HG03354 (cell line): ENCODE results near the gene CBFA2T3.

Experiments used
- ATAC-seq: cut with Tn5 transposase; IDR thresholded peaks from one replicate; pipeline ENCODE4 v1.9.1; 2021; ENCODE audit warnings: mild to moderate bottlenecking; ENCODE audit not compliant: unreplicated experiment, poor library complexity, severe bottlenecking

The CBFA2T3 gene

DNA sequence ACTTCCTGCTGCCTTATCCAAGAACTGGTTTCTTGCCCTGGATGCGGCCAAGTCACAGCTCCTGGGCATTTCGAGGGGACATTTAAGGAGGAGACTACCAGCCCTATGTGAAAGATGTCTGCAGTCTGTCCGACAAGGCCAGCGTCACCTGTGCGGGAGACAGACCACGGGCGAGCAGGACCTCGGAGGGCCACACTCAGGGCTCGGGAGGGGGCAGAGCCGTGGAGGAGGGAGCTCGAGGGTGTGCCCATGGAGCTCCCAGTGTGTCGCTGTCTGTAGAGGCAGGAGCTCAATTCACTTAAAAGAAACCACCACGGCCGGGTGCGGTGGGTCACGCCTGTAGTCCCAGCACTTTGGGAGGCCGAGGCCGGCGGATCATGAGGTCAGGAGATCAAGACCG, 33.3 kb downstream of the CBFA2T3 start:
- no peak for ATAC-seq

DNA sequence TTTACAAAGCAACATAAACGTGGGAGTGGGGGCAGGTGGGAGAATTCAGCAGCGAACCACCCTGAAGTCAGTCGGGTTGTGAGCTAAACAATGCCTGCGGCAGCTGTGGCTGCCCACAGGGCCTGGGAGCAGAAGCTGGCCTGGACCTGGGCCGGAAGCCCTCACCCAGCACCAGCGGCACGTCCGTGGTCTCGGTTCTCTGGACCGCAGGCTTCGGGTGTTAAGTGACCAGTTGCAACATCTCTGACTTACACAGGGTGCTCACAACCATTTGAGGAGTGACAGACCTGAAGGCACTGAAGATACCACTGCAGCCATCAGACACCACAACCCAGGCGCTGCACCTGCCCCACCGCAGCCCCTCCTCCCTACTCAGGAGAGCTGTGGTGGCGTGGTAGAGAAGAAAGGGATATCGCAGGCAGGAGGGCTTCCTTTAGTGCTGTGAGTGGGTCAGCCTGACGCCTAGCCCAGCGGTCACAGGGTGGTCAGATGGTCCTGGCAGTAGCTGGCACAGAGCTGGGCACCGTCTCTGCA, 33.8 kb downstream of the CBFA2T3 start:
- ATAC-seq, result no peak

DNA sequence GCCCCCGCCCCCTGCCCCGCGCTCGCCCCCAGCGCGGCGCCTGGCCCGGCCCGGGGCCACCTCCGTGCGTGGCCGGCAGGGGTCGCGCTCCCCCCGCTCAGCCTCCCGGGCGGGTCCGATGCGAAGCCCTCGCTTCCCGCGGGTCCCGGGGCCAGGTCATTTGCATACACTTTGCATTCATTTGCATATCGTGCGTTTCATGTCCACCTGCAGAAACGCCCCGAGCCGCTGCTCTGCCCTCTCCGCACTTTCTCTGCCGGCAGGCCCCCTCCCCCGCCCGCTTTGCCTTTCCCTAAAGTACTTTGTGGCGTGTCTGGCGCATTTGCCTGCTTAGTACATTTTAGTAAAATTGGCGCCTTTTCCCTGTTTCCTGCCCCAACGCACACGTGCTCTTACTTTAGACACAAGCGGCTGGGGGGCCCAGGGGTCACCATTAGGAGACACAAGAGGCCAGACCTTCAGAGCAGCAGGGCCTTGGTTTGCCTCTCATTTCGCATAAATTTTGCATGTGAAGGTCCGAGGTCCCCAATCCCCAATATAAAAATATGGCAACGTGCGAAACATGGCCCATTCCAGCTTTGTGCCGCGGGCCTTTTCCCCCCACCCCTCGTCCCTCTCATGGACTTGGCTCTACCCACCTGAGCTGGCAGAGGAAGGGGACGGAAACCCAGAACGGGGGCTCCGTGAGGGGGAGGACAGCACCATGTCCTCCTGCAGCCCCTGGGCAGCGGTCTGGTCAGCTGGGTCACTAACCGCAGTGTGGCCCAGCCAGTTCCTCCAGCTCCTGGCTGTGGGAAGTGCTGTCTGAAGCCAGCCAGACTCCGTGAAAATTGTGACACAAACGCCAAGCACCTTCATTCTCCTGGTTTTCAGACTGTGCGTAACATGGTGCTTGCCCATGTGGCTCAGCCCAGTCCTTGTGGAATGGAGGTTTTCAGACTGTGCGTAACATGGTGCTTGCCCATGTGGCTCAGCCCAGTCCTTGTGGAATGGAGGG, 34.8 kb downstream of the CBFA2T3 start:
- ATAC-seq, result no peak

DNA sequence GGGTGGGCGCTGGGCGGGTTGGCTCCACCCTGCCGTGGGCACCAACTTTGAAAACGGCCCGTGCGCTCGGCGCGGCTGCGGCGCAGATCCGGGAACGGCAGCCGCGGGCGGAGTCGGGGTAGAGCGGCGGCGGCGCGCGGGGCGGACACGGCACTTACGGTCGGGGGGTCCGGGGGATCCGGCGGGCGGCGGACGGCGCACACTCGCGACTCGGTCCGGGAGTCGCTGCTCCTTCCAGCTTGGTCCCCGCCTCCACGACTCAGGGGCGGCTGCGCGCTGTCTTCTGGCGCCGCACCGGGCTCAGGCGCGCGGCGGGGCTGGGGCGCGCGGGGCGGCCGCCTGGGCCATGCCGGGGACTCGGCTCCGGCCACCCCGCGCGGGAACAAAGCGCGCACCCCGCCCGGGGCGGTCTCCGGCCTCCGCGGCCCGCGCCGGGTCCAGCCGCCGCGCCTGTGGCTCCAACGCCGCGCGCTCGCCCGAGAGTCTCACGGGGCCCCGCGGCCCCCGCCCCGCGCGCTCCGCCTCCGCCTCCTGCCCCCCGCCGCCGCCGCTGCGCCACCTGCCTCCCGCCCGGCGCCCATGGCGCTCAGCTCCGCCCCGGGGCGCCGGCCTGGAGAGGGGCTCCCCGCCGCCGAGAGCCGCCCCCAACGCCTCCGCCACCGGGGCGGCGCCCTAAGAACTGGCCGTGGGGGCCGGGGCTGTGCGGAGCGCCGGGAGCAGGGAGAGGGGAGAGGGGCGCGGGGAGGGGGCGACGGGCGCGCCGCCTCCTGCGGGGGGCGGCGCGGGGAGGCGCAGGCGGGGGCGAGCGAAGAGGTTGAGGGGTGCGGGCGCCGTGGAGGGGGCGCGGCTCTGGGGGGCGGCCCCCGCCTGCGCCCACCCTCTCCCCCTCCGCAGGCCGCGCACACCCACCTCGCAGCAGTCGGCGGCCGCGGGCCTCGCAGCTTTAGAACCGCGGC, 35.9 kb downstream of the CBFA2T3 start:
- no peak for ATAC-seq

DNA sequence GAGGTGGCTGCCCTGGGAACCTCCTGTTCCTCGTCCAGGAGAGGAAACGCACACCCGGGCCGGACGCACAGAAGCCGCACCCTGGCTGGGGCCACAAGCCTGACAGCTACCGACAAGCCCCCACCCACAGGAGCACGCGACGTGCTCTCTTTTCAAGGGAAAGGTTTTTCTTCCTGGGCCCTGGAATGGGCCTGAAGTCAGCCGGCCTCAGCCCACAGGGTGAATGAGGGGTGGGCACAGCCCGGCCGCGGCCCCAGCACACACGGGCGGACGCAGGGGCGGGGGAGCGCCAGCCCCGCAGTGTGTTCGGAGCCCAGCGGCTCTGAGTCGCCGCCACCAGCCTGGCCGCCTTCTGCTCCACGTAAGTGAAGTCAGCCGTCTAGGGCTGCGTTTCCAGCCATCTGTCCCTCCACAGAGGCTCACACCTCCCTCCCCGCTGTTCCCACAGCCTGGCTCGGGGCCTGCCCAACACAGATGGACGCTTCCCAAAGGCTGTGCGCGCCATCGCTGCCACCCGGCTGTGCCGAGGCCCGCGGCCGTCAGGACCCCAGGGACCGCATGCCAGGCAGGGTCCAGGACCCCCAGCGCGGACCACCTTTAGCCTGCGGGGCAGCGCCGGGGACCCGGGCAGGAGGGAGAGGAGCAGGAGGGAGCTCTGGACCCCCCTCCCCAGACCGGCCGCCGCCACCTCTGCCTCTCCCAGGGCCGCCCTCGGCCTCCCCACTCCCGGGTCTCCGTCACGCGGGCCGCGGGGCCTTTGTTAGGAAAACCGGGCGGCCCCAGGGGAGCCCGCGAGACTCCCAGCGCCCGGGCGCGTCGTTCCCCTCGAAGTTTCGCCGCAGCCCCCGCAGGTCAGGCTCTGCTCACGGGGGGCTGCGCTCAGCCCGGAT, 36.8 kb downstream of the CBFA2T3 start:
- no peak for ATAC-seq

DNA sequence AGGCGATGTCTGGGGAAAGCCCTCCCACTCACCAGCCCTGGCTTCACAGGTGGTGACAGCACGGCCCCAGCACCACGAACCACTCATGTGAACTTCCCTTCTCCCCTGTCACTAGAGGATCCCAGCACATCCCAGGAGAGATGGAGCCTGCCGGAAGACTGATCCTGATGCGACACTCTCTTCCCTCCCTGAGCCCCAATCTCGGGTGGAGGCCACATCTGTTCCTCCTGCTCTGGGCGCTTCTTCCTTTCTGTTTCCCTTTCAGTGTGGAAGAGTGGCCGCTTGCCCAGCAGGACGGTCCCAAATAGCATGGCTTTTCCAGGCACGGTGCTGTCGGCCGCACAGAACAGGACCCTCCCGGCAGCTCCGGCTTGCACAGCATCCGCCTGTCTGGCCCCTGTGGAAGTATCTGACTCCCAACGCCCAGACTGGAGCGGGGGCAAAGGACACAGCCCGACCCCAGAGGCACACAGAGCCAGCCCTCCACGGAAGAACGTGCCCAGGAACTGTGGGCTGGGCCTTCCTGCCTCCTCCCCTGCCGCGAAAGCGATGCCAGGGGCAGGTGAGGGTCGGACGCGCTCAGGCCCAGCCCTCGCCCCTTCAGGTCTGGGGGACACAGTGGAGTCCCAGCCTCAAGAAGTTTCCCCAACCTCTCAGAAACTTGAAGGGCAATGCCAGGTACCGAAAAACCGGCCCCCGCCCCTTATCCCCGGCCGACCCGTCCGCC, 37.6 kb downstream of the CBFA2T3 start:
- ATAC-seq, result no peak

DNA sequence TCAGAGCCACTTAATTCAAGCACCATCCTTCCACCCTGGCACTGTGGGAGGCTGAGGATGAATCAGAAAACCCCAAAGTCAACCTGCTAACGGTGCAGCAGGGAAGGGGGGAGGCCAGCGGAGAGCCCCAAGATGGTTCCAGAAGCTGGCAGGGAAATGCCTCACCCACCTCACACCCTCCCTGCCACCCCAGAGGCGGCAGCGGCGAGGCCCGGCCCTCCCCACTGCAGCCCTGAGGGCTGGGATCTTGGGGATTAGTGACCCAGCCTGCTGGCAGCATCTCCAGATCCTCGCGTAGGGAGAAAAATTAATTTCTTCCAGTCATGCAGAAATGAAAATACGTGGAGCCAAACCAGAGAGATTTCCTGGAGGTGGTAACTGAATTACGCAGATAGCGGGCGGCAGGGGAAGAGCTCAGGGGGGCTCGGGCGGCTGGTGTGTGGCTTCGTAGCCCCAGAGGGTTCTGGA, 38.2 kb downstream of the CBFA2T3 start:
- ATAC-seq, result no peak

DNA sequence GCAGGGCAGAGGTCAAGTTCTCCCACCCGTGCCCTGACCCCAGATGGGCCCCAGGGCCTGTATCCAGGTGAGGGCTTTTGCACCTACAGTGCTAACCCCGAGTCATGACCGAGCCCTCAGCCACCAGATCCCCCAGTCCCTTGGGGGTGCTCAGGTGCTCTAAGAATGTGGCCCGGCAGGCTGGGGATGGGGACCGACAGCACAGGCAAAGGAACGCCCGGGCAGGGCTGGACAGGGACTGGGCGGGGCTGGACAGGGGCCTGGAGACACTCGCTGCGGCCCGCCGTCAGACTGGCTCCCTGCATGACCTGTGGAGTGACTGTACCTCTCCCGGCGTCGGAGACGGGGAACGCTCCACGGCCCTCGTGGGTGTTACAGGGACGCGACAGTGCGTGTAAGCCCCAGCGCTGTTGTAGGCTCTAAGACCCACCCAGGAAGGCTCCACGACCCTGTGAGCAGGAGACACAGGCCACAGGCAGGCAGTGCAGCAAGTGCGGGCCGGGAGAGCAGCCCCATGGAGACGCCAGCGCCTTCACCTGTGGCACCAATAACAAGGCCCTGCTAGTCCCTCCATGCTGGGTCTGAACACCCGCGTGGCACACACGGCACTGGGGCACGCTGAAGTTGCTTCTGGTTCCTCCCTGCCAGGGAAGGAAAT, 38.8 kb downstream of the CBFA2T3 start:
- ATAC-seq, result no peak

DNA sequence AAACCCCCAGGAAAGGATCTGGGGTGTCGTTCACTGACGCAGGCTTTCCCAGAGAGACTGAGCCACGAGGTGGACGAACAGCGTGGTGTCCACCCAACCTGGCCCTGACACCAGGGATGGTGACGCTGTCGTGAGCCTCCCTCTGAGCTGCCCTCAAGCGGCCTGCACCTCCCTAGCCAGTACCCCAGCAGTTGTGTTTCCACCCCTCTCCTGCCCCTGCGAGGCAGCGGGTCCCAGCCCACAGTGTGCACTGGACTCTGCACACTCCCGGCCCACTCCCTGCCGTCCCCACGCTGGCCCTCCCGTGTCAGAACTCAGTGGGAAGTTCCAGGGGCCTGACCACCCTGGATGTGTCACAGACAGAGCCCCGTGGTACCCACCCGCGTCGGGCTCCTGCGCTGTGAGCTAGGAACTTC, 39.8 kb downstream of the CBFA2T3 start:
- ATAC-seq, result no peak

DNA sequence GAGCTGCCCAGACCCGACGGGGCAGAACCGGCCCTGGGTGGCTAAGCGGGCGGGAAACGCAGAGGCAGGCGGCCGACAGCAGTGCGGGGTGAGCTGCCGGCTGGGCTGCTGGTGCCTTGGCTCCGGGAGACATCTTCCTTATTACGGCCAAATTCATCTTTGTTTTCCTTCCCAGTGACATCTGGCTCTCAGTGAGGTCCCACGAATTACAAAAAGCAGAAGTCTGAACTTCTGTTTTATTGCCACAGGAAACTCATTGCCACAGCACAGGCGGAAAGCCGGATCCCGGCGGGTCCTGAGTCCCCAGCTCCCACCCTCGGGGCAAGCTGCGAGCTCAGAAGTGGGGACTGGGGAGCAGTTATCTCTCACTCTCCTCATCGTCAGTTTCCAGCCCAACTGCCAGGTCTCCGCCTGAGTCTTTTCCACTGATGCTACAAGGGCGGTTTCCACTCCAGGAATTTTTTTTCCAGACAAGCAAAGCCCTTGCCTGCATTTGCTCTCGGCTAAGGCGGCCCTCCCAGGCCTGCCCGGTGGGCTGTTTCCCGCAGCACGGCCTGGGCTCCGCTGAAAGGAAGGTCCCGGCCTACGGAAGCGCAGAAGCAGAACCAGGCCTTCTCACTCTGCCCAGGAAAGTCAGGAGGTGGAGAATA, 40.3 kb downstream of the CBFA2T3 start:
- ATAC-seq, result no peak

DNA sequence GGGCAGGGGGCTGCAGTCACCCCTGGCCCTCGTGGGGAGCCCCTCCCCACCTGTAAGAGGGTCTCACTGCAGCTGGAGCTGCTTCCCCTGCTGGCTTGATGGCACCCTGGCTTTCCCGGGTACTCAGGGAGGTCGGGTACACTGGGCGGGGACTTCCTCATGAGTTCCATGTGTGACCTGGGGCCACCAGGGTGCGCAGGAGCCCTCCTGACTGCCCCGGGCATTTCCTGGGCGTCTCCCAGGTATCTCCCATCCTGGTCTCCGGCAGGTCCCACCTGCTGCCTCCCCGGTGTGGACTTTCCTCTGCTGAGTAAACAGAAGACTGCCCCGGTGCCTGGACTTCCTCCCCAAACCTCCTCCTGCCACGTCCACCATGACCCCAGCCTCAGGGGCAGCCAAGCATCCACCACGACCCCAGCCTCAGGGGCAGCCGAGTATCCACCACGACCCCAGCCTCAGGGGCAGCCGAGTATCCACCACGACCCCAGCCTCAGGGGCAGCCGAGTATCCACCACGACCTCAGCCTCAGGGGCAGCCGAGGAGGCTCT, 40.9 kb downstream of the CBFA2T3 start:
- no peak for ATAC-seq

DNA sequence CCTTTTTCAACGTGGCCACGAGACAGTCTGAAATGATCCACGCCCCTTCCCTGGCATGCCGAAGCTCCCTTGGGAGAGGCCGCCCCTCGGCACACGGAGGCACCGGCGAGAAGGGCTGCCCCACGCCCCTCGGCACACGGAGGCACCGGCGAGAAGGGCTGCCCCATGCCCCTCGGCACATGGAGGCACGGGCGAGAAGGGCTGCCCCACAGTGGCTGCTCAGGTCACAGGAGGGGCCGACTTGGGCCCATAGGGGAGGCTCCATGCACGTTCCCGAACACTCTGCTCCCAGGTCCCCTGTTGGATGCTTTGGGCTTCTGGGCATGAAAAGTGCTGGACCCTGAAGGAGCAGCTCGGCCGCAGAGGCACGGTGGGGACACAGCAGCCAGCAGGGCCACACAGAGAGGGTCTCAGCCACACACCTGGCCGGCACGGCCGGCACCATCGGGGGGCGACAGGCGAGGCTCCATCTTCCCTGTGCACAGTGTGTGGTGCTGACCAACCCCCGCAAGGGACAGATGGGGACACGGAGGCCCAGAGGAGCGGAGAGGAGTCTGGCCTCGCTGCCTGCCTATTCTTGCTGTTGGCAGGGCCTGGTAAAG, 42.8 kb downstream of the CBFA2T3 start:
- ATAC-seq, result no peak

DNA sequence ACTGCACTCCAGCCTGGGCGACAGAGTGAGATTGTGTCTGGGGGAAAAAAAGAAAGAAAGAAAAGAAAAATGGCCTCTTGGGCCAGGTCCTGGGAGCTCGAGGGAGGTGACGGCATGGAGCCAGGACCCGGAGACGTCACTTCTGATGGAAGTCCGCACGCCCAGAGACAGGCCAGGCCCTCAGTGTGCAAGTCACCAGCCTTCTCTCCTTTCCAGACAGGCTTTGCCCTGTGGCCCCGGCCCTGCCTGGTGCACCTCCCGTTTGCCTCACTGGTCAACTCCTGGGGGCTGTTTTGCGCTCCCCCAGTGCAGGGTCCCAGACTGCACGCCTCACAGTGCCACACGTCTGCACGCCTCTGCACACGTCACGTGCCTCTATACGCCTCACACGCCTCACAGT, 44.1 kb downstream of the CBFA2T3 start:
- no peak for ATAC-seq

DNA sequence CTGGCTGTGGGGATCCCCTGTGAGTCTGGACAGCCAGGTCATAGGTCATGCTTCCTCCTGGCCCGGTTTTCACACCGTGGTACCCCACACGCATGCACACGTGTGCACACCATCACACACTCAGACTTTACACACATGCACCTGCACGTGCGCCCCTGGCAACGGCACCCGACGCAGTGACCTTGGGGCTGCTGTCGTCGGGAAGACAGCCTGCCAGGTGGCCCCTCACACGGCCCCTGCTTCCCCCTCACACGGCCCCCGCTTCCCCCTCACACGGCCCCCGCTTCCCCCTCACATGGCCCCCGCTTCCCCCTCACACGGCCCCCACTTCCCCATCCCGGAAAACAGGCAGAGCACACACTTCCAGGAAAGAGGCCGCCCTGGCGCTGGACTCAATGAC, 45.1 kb downstream of the CBFA2T3 start:
- ATAC-seq, result no peak

DNA sequence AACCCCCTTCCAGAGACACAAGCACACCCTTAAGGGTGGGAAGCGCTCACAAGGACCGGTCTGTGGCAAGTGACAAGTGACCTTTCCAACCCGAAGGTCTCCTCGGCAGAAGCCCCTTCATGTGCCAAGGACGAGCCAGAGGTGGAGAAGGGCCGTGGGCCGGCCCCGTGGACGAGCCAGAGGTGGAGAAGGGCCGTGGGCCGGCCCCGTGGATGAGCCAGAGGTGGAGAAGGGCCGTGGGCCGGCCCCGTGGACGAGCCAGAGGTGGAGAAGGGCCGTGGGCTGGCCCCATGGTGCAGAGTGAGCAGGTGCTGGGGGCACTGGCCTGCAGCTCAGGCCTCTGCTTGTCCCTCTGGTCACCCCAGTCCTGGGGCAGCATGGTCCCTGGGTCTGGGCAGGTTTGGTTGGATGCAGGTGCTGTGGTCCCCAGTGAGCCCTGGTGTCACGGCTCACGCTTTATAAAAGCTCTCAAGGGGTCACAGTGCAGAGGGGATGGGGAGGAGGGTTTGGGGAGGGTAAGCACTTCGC, 45.6 kb downstream of the CBFA2T3 start:
- ATAC-seq, result no peak

DNA sequence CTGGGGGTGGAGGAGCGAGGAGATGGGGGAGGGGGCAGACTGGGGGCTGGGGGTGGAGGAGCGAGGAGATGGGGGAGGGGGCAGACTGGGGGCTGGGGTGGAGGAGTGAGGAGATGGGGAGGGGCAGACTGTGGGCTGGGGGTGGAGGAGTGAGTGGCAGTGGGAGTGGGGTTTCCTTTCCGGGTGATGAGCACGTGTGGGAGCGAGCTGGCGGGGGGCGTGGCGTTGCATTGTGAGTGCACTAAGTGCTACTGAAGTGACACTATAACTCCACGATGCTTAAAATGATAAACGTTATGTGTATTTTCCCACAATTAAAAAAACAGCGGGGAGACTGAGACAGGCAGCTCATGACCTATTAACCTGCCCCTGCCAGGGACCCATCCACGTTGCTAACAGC, 46.3 kb downstream of the CBFA2T3 start:
- no peak for ATAC-seq

DNA sequence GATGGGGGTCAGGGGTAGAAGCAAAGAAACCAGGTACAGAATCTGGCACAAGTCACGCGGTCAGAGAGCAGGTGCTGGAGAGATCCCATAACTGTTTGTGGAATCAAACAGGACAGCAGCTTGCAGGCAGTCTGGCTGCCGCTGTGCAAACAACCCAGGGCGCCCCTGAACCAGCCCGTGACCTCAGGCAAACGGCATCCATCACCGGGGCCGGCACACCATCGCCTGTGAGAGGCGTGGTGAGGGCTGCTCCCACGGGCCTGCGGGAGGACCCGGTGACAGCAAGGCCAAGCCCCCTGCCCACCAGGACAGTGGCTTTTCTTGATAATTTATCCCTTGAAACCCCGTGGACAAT, 47.9 kb downstream of the CBFA2T3 start:
- no peak for ATAC-seq
